NT2/D1 (cell line): ENCODE measurements around the gene MATCAP1.

Experiments
- SUZ12 ChIP-seq: IDR thresholded peaks from 2 replicates; pipeline ENCODE4 v1.6.1; 2011; ENCODE audit not compliant: insufficient read length, insufficient read depth; ENCODE audit errors: extremely low read depth
- YY1 ChIP-seq: IDR thresholded peaks from 2 replicates; pipeline ENCODE4 v1.6.1; 2011; ENCODE audit not compliant: insufficient read length, insufficient read depth

GRCh38 chr16:67144943-67145342, 38.8 kb downstream of the MATCAP1 start:
- no peak for TF ChIP-seq YY1
- no peak for TF ChIP-seq SUZ12
